CD8-positive, alpha-beta memory T cell (primary cell): ENCODE results near the gene RPN1. TPM values are rescaled to one million over a fixed set of nuclear protein-coding genes. Genes with fewer than 3 reads are reported as not detected.
"Not testable (repeated sequence)": the region's sequence is repeated elsewhere in the genome, so short reads cannot be mapped to it uniquely, and the experiment has no call there.

Experiments
- CTCF ChIA-PET: fragments of 350-600 bp; sonication (Branson Sonifier 250); formaldehyde crosslinking; loops from one replicate; lab custom pipeline; 2021; ENCODE audit warnings: antibody characterized with exemption; lab: Charles Lee
- POLR2A ChIA-PET: fragments of 350-600 bp; sonication (Branson Sonifier 250); formaldehyde crosslinking; loops from one replicate; lab custom pipeline; 2021; ENCODE audit warnings: antibody characterized with exemption; lab: Charles Lee
- DNase-seq, 5 donors: peaks; one replicate each; pipeline versions ENCODE4 v3.0.0 to v3.0.0-alpha.2; 2020 to 2022; ENCODE audit warnings: mixed read lengths in 1 of 5
- H3K27ac ChIP-seq: one replicate; pipeline ENCODE4 v1.7.0; 2013; ENCODE audit warnings: low read depth, mild to moderate bottlenecking, low read length, moderate library complexity
- H3K27me3 ChIP-seq: 2 replicates; pipeline ENCODE4 v1.7.0; 2013; ENCODE audit warnings: low read length, mild to moderate bottlenecking; ENCODE audit not compliant: insufficient read depth, poor library complexity, severe bottlenecking
- H3K36me3 ChIP-seq: 2 replicates; pipeline ENCODE4 v1.7.0; 2013; ENCODE audit warnings: mild to moderate bottlenecking, low read length, moderate library complexity; ENCODE audit not compliant: insufficient read depth
- H3K4me1 ChIP-seq: 2 replicates; pipeline ENCODE4 v1.7.0; 2013; ENCODE audit warnings: mild to moderate bottlenecking, low read length, moderate library complexity; ENCODE audit not compliant: insufficient read depth
- H3K4me3 ChIP-seq: 2 replicates; pipeline ENCODE4 v1.7.0; 2013; ENCODE audit warnings: mild to moderate bottlenecking, low read length
- H3K9me3 ChIP-seq: 2 replicates; pipeline ENCODE4 v1.7.0; 2013; ENCODE audit warnings: mild to moderate bottlenecking, low read length
- H3K27ac Mint-ChIP-seq, 8 donors: one replicate each; pipeline ENCODE4 v1.8.0; 2020 to 2021; ENCODE audit warnings: mixed read lengths in 8 of 8, mild to moderate bottlenecking in 6 of 8, inconsistent platforms in 3 of 8, moderate library complexity in 3 of 8
- H3K27me3 Mint-ChIP-seq, 2 donors: one replicate each; pipeline ENCODE4 v1.8.0; 2020 to 2021; ENCODE audit warnings: mixed read lengths in 2 of 2, mild to moderate bottlenecking in 1 of 2, moderate library complexity in 1 of 2
- H3K36me3 Mint-ChIP-seq, 3 donors: one replicate each; pipeline ENCODE4 v1.8.0; 2020 to 2021; ENCODE audit warnings: mixed read lengths in 3 of 3, inconsistent platforms in 1 of 3, mild to moderate bottlenecking in 1 of 3
- H3K4me1 Mint-ChIP-seq, 3 donors: one replicate each; pipeline ENCODE4 v1.8.0; 2020 to 2021; ENCODE audit warnings: mixed read lengths in 3 of 3, inconsistent platforms in 1 of 3, mild to moderate bottlenecking in 1 of 3
- H3K4me3 Mint-ChIP-seq, 7 donors: one replicate each; pipeline ENCODE4 v1.8.0; 2020 to 2021; ENCODE audit warnings: mixed read lengths in 7 of 7, mild to moderate bottlenecking in 6 of 7, moderate library complexity in 4 of 7, inconsistent platforms in 2 of 7
- H3K9me3 Mint-ChIP-seq, 5 donors: one replicate each; pipeline ENCODE4 v1.8.0; 2020 to 2022; ENCODE audit warnings: mixed read lengths in 5 of 5, mild to moderate bottlenecking in 3 of 5, moderate library complexity in 2 of 5, inconsistent platforms in 1 of 5
- polyA plus RNA-seq: library from polyadenylated mRNA; unstranded; fragments of 300-500 nt; fragmentation: Illumina TruSeq; gene quantifications from one replicate; pipeline ENCODE4 v1.2.3, GENCODE V29; 2021
- total RNA-seq, 2 experiments: library from RNA; stranded (reverse); gene quantifications; one replicate each; pipeline ENCODE4 v1.2.3, GENCODE V29; 2021

The RPN1 gene
- total and polyA plus RNA-seq, 3 experiments from 2014 or later: 188 to 294 (median 194) TPM

- Histone ChIP-seq H3K27me3 (no peaks in the 10 kb centered on the region), H3K27ac (no peak overlapping the region), H3K4me3 (no peak overlapping the region), H3K9me3 (no peaks in the 10 kb centered on the region), H3K36me3 (no peaks in the 10 kb centered on the region), H3K4me1 (no peaks in the 10 kb centered on the region)
- ChIA-PET POLR2A (interaction anchor here (0.7 kb wide), 1 partner anchor 287 kb away, joined by 4 read pairs; no protein-coding TSS in a partner anchor), CTCF (interaction anchor here (0.7 kb wide), 1 partner anchor 25 kb away, joined by 3 read pairs; no protein-coding TSS in a partner anchor)
- Mint-ChIP-seq H3K27ac (peak overlapping the region in 7 of 8 donors; percentile 36 to 92 (median 84)), H3K9me3 (peaks cover 0 to 5% (median 0%) of the 10 kb centered on the region in 5 donors), H3K4me3 (peak overlapping the region in 4 of 7 donors; percentile 20 to 52 (median 38)), H3K27me3 (peaks cover under 1 to 7% of the 10 kb centered on the region in 2 donors), H3K36me3 (peaks cover 0 to 1% (median 0%) of the 10 kb centered on the region in 3 donors), H3K4me1 (peaks cover 5 to 21% (median 17%) of the 10 kb centered on the region in 3 donors)
- DNase-seq: no peak
Measured at GRCh38 chr3:128591738-128592426, 58.7 kb downstream of the RPN1 start.

GRCh38 chr3:128590948-128591347, 59.7 kb downstream of the RPN1 start:
- Histone ChIP-seq H3K27ac (no peak overlapping the region), H3K4me1 (no peaks in the 10 kb centered on the region), H3K4me3 (no peak overlapping the region), H3K27me3 (no peaks in the 10 kb centered on the region), H3K9me3 (no peaks in the 10 kb centered on the region), H3K36me3 (no peaks in the 10 kb centered on the region)
- ChIA-PET POLR2A (no interaction called here), CTCF (interaction anchor here (0.7 kb wide), 1 partner anchor 26 kb away, joined by 3 read pairs; no protein-coding TSS in a partner anchor)
- peaks cover 5 to 21% (median 17%) of the 10 kb centered on the region in 3 donors for H3K4me1 Mint-ChIP-seq
- H3K9me3 Mint-ChIP-seq: peaks cover 0 to 5% (median 0%) of the 10 kb centered on the region in 5 donors
- no peak overlapping the region for H3K4me3 Mint-ChIP-seq
- peaks cover 0 to 1% (median 0%) of the 10 kb centered on the region in 3 donors for H3K36me3 Mint-ChIP-seq
- H3K27ac Mint-ChIP-seq: peak overlapping the region in 2 of 8 donors; percentile 55 to 60
- no peak for DNase-seq
- H3K27me3 Mint-ChIP-seq: peaks cover 3 to 7% of the 10 kb centered on the region in 2 donors

- POLR2A ChIA-PET, H3K27ac ChIP-seq, H3K27ac Mint-ChIP-seq, DNase-seq, H3K9me3 ChIP-seq, H3K9me3 Mint-ChIP-seq, H3K4me3 Mint-ChIP-seq, H3K36me3 Mint-ChIP-seq, H3K4me1 ChIP-seq, CTCF ChIA-PET, H3K27me3 ChIP-seq, H3K27me3 Mint-ChIP-seq, H3K4me3 ChIP-seq, H3K36me3 ChIP-seq: not testable (repeated sequence)
- peaks cover 5 to 16% (median 12%) of the 10 kb centered on the region in 3 donors for H3K4me1 Mint-ChIP-seq
Measured at GRCh38 chr3:128589985-128590384, 60.6 kb downstream of the RPN1 start.

GRCh38 chr3:128588147-128588546, 62.5 kb downstream of the RPN1 start:
- no peak overlapping the region for H3K27ac ChIP-seq
- H3K36me3 Mint-ChIP-seq: peaks cover 0 to 1% (median 0%) of the 10 kb centered on the region in 3 donors
- H3K4me1 ChIP-seq: no peaks in the 10 kb centered on the region
- no peaks in the 10 kb centered on the region for H3K27me3 ChIP-seq
- no peaks in the 10 kb centered on the region for H3K9me3 ChIP-seq
- no peak overlapping the region for H3K4me3 Mint-ChIP-seq
- peaks cover 0 to 5% (median 0%) of the 10 kb centered on the region in 5 donors for H3K9me3 Mint-ChIP-seq
- ChIA-PET CTCF (no interaction called here), POLR2A (no interaction called here)
- H3K36me3 ChIP-seq: no peaks in the 10 kb centered on the region
- H3K27me3 Mint-ChIP-seq: peaks cover 4 to 18% of the 10 kb centered on the region in 2 donors
- no peak for DNase-seq
- H3K27ac Mint-ChIP-seq: peak overlapping the region in 1 of 8 donors; percentile 63
- H3K4me3 ChIP-seq: no peak overlapping the region
- H3K4me1 Mint-ChIP-seq: peaks cover 0 to 14% (median 9%) of the 10 kb centered on the region in 3 donors

- Histone ChIP-seq H3K27me3 (no peaks in the 10 kb centered on the region), H3K36me3 (no peaks in the 10 kb centered on the region), H3K9me3 (no peaks in the 10 kb centered on the region), H3K4me1 (no peaks in the 10 kb centered on the region), H3K4me3 (no peak overlapping the region), H3K27ac (no peak overlapping the region)
- peaks cover 6 to 22% of the 10 kb centered on the region in 2 donors for H3K27me3 Mint-ChIP-seq
- DNase-seq: no peak
- peaks cover 0 to 5% (median 0%) of the 10 kb centered on the region in 5 donors for H3K9me3 Mint-ChIP-seq
- peaks cover 0 to 14% (median 9%) of the 10 kb centered on the region in 3 donors for H3K4me1 Mint-ChIP-seq
- no peak overlapping the region for H3K4me3 Mint-ChIP-seq
- ChIA-PET CTCF (no interaction called here), POLR2A (no interaction called here)
- peak overlapping the region in 1 of 8 donors; percentile 26 for H3K27ac Mint-ChIP-seq
- peaks cover 0 to 1% (median 0%) of the 10 kb centered on the region in 3 donors for H3K36me3 Mint-ChIP-seq
Measured at GRCh38 chr3:128587391-128587790, 63.2 kb downstream of the RPN1 start.

- H3K4me3 ChIP-seq, H3K36me3 ChIP-seq, POLR2A ChIA-PET, H3K4me1 ChIP-seq, H3K4me3 Mint-ChIP-seq, DNase-seq, H3K36me3 Mint-ChIP-seq, H3K27ac ChIP-seq, H3K9me3 ChIP-seq, H3K9me3 Mint-ChIP-seq, CTCF ChIA-PET, H3K27me3 ChIP-seq: not testable (repeated sequence)
- Mint-ChIP-seq H3K27me3 (peaks cover 6 to 24% of the 10 kb centered on the region in 2 donors), H3K4me1 (peaks cover 0 to 11% (median 7%) of the 10 kb centered on the region in 3 donors), H3K27ac (peak overlapping the region in 1 of 8 donors; percentile 26)
Measured at GRCh38 chr3:128586932-128587331, 63.7 kb downstream of the RPN1 start.

GRCh38 chr3:128586391-128586790, 64.2 kb downstream of the RPN1 start:
- POLR2A ChIA-PET, H3K27ac Mint-ChIP-seq, H3K27ac ChIP-seq, H3K4me3 Mint-ChIP-seq, DNase-seq, H3K27me3 ChIP-seq, H3K9me3 ChIP-seq, H3K4me1 ChIP-seq, CTCF ChIA-PET, H3K9me3 Mint-ChIP-seq, H3K36me3 ChIP-seq, H3K36me3 Mint-ChIP-seq, H3K4me1 Mint-ChIP-seq, H3K4me3 ChIP-seq: not testable (repeated sequence)
- H3K27me3 Mint-ChIP-seq: peaks cover 6 to 24% of the 10 kb centered on the region in 2 donors

GRCh38 chr3:128585974-128586373, 64.6 kb downstream of the RPN1 start:
- Histone ChIP-seq H3K27me3 (no peaks in the 10 kb centered on the region), H3K36me3 (no peaks in the 10 kb centered on the region), H3K9me3 (no peaks in the 10 kb centered on the region), H3K4me1 (no peaks in the 10 kb centered on the region), H3K4me3 (no peak overlapping the region), H3K27ac (no peak overlapping the region)
- ChIA-PET CTCF (interaction anchor here (1.1 kb wide), 1 partner anchor 12 kb away, joined by 3 read pairs; no protein-coding TSS in a partner anchor), POLR2A (no interaction called here)
- no peak overlapping the region for H3K27ac Mint-ChIP-seq
- peaks cover 6 to 24% of the 10 kb centered on the region in 2 donors for H3K27me3 Mint-ChIP-seq
- DNase-seq: no peak
- H3K4me3 Mint-ChIP-seq: no peak overlapping the region
- H3K9me3 Mint-ChIP-seq: peaks cover 0 to 5% (median 0%) of the 10 kb centered on the region in 5 donors
- peaks cover 0 to 9% (median 5%) of the 10 kb centered on the region in 3 donors for H3K4me1 Mint-ChIP-seq
- H3K36me3 Mint-ChIP-seq: no peaks in the 10 kb centered on the region
